Astrocyte (in vitro differentiated cells and primary cell): ENCODE data around the gene HLA-DPA1. TPM values are rescaled to one million over a fixed set of nuclear protein-coding genes. Genes with fewer than 3 reads are reported as not detected.

Experiments
- DNase-seq: peaks from one replicate; pipeline ENCODE4 v3.0.0-alpha.2; 2010; ENCODE audit warnings: low read depth
- FAIRE-seq: peaks from 2 replicates; lab custom pipeline; 2011; peaks lifted over from hg19 to GRCh38; lab: Jason Lieb, UNC
- H2AFZ ChIP-seq: 2 replicates; pipeline ENCODE4 v1.6.0; 2012; ENCODE audit warnings: low read depth, low read length, inconsistent platforms
- H3K27ac ChIP-seq: 2 replicates; pipeline ENCODE4 v1.5.1; 2011; ENCODE audit warnings: low read depth, low read length, inconsistent platforms
- H3K27me3 ChIP-seq: 2 replicates; pipeline ENCODE4 v1.6.0; 2011; ENCODE audit warnings: low read length, inconsistent platforms; ENCODE audit not compliant: insufficient read depth
- H3K36me3 ChIP-seq: 2 replicates; pipeline ENCODE4 v1.5.1; 2011; ENCODE audit warnings: low read length, inconsistent platforms; ENCODE audit not compliant: insufficient read depth
- H3K4me1 ChIP-seq: 2 replicates; pipeline ENCODE4 v1.5.1; 2011; ENCODE audit warnings: low read length, inconsistent platforms; ENCODE audit not compliant: insufficient read depth
- H3K4me2 ChIP-seq: 2 replicates; pipeline ENCODE4 v1.6.0; 2012; ENCODE audit warnings: low read length, inconsistent platforms
- H3K4me3 ChIP-seq: 2 replicates; pipeline ENCODE4 v1.5.1; 2011; ENCODE audit warnings: low read depth, mild to moderate bottlenecking, low read length, inconsistent platforms; ENCODE audit not compliant: insufficient read depth
- H3K79me2 ChIP-seq: 2 replicates; pipeline ENCODE4 v1.6.0; 2012; ENCODE audit warnings: mild to moderate bottlenecking, low read length, inconsistent platforms; ENCODE audit not compliant: insufficient read depth
- H3K9ac ChIP-seq: 2 replicates; pipeline ENCODE4 v1.6.0; 2012; ENCODE audit warnings: mild to moderate bottlenecking, low read length, inconsistent platforms
- H3K9me3 ChIP-seq: 2 replicates; pipeline ENCODE4 v1.5.1; 2012; ENCODE audit warnings: low read depth, mild to moderate bottlenecking, low read length, inconsistent platforms; ENCODE audit not compliant: insufficient read depth
- H4K20me1 ChIP-seq: 2 replicates; pipeline ENCODE4 v1.6.0; 2012; ENCODE audit warnings: low read length, inconsistent platforms; ENCODE audit not compliant: insufficient read depth
- H3K27ac Mint-ChIP-seq: one replicate; pipeline ENCODE4 v1.8.0; 2021; ENCODE audit warnings: mild to moderate bottlenecking, mixed read lengths; ENCODE audit not compliant: unreplicated experiment
- H3K27me3 Mint-ChIP-seq: one replicate; pipeline ENCODE4 v1.8.0; 2021; ENCODE audit warnings: low read depth, mixed read lengths; ENCODE audit not compliant: unreplicated experiment
- H3K36me3 Mint-ChIP-seq: one replicate; pipeline ENCODE4 v1.8.0; 2021; ENCODE audit warnings: low read depth, mixed read lengths; ENCODE audit not compliant: unreplicated experiment
- H3K4me1 Mint-ChIP-seq: one replicate; pipeline ENCODE4 v1.8.0; 2021; ENCODE audit warnings: low read depth, mixed read lengths; ENCODE audit not compliant: unreplicated experiment
- H3K4me3 Mint-ChIP-seq: one replicate; pipeline ENCODE4 v1.8.0; 2021; ENCODE audit warnings: mild to moderate bottlenecking, moderate library complexity, mixed read lengths; ENCODE audit not compliant: unreplicated experiment
- H3K9me3 Mint-ChIP-seq: one replicate; pipeline ENCODE4 v1.8.0; 2021; ENCODE audit warnings: mild to moderate bottlenecking, mixed read lengths; ENCODE audit not compliant: unreplicated experiment
- EZH2 ChIP-seq: IDR thresholded peaks from 2 replicates; pipeline ENCODE4 v1.6.1; 2012; ENCODE audit warnings: mild to moderate bottlenecking, low read length, inconsistent platforms; ENCODE audit not compliant: insufficient read depth
- total RNA-seq: library from RNA; stranded (reverse); gene quantifications from 2 replicates; pipeline ENCODE4 v1.2.1, GENCODE V29; 2021
- TF ChIP-seq, protein P1 (sequence below): IDR thresholded peaks from 2 replicates; pipeline ENCODE4 v1.5.1; 2011; ENCODE audit warnings: low read depth, mild to moderate bottlenecking, inconsistent platforms, low read length, moderate library complexity; ENCODE audit not compliant: insufficient read depth

HLA-DPA1 gene
- total RNA-seq, 1 donor from 2014 or later, result 1.7 TPM

DNA sequence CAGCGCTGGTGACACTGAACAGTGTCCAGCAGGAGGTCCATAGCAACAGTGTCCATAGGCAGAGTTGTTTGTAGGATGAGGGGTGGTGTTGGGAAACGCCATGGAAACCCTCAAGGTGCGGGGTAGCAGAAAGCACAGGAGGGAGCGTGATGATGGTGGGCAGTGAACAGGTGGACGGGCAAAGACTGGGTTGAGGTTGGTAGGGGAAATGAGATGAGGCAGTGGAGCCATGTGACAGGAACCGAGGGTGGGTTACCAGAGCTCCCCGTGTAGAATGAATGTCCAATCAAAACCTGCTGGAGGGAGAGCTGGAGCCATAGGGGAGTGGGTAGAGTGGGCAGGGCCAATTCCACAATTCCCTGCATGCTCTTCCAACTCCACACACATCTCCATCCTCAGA lies 40.3 kb upstream of the HLA-DPA1 start:
- peaks cover 68% of the 10 kb centered on the region for H3K27me3 Mint-ChIP-seq
- TF ChIP-seq, protein P1, sequence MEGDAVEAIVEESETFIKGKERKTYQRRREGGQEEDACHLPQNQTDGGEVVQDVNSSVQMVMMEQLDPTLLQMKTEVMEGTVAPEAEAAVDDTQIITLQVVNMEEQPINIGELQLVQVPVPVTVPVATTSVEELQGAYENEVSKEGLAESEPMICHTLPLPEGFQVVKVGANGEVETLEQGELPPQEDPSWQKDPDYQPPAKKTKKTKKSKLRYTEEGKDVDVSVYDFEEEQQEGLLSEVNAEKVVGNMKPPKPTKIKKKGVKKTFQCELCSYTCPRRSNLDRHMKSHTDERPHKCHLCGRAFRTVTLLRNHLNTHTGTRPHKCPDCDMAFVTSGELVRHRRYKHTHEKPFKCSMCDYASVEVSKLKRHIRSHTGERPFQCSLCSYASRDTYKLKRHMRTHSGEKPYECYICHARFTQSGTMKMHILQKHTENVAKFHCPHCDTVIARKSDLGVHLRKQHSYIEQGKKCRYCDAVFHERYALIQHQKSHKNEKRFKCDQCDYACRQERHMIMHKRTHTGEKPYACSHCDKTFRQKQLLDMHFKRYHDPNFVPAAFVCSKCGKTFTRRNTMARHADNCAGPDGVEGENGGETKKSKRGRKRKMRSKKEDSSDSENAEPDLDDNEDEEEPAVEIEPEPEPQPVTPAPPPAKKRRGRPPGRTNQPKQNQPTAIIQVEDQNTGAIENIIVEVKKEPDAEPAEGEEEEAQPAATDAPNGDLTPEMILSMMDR, result no peak
- no peak for TF ChIP-seq EZH2

DNA sequence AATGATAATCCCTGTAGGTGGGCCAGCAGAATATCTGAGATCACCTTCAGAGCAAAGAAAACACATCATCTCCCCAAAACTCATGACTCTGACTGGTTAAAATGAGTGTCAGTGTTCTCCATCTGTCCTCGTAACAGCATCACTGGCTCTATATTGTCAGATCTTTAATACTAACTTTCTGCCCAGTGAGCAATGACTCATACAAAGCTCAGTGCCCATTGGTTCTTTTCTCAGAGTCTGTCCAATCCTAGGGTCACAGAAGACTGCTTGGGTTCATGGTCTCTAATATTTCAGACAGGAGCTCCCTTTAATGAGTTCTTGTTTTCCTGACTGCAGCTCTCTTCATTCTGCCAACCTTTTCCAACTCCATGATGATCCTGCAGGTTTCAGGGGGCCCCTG lies 38.7 kb upstream of the HLA-DPA1 start:
- Histone ChIP-seq H3K36me3 (no peaks in the 10 kb centered on the region), H3K27me3 (peaks cover 47% of the 10 kb centered on the region), H3K9me3 (no peaks in the 10 kb centered on the region), H4K20me1 (no peaks in the 10 kb centered on the region), H3K4me1 (no peaks in the 10 kb centered on the region), H3K27ac (no peak overlapping the region), H3K9ac (no peak overlapping the region), H3K4me3 (no peak overlapping the region), H2AFZ (no peak overlapping the region), H3K4me2 (no peak overlapping the region), H3K79me2 (no peaks in the 10 kb centered on the region)
- no peaks in the 10 kb centered on the region for H3K36me3 Mint-ChIP-seq
- H3K9me3 Mint-ChIP-seq, result no peaks in the 10 kb centered on the region
- H3K4me1 Mint-ChIP-seq, result peaks cover 4% of the 10 kb centered on the region
- no peak overlapping the region for H3K27ac Mint-ChIP-seq
- no peak for TF ChIP-seq EZH2
- TF ChIP-seq, protein P1, result no peak
- FAIRE-seq (no peak), DNase-seq (peak; percentile 37)
- H3K4me3 Mint-ChIP-seq, result no peak overlapping the region
- peaks cover 70% of the 10 kb centered on the region for H3K27me3 Mint-ChIP-seq

More for the DNA sequence above, 40.3 kb upstream of the HLA-DPA1 start:
- Histone ChIP-seq H3K27me3 (peaks cover 51% of the 10 kb centered on the region), H3K9me3 (no peaks in the 10 kb centered on the region), H3K4me3 (no peak overlapping the region), H3K4me2 (no peak overlapping the region), H4K20me1 (no peaks in the 10 kb centered on the region), H3K36me3 (no peaks in the 10 kb centered on the region), H2AFZ (no peak overlapping the region), H3K9ac (no peak overlapping the region), H3K79me2 (no peaks in the 10 kb centered on the region), H3K4me1 (no peaks in the 10 kb centered on the region), H3K27ac (no peak overlapping the region)
- Mint-ChIP-seq H3K36me3 (no peaks in the 10 kb centered on the region), H3K4me3 (no peak overlapping the region), H3K9me3 (no peaks in the 10 kb centered on the region), H3K4me1 (peaks cover 12% of the 10 kb centered on the region), H3K27ac (no peak overlapping the region)
- FAIRE-seq (no peak), DNase-seq (no peak)

DNA sequence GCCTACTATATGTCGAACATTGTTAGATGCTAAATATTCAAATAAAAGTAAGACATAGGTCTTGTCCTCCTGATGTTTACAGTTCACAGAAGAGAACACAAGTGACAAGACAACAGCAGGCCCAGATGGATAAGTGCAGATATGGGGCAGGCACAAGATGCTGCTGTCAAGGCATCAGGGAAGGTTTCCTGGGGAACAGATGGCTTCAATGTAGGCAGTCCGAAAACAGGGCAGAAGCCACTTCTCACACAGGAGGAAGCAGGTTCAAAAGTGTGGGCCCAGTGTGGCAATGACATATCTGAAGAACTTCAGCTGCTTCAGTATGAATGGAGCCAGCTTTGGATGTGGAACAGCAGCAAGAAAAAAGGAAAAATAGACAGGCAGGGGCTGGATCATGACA lies 34.9 kb upstream of the HLA-DPA1 start:
- H3K4me1 ChIP-seq, result no peaks in the 10 kb centered on the region
- Mint-ChIP-seq H3K27me3 (peaks cover 53% of the 10 kb centered on the region), H3K4me1 (no peaks in the 10 kb centered on the region), H3K36me3 (no peaks in the 10 kb centered on the region), H3K9me3 (peaks cover 12% of the 10 kb centered on the region), H3K4me3 (no peak overlapping the region), H3K27ac (no peak overlapping the region)
- H3K4me3 ChIP-seq, result no peak overlapping the region
- no peaks in the 10 kb centered on the region for H3K79me2 ChIP-seq
- H3K27me3 ChIP-seq, result peaks cover 23% of the 10 kb centered on the region
- TF ChIP-seq, protein P1, result no peak
- no peak for TF ChIP-seq EZH2
- no peak for FAIRE-seq
- H3K9me3 ChIP-seq, result no peaks in the 10 kb centered on the region
- H4K20me1 ChIP-seq, result no peaks in the 10 kb centered on the region
- DNase-seq, result no peak
- no peak overlapping the region for H3K4me2 ChIP-seq
- no peak overlapping the region for H3K27ac ChIP-seq
- H2AFZ ChIP-seq, result no peak overlapping the region
- H3K9ac ChIP-seq, result no peak overlapping the region
- H3K36me3 ChIP-seq, result no peaks in the 10 kb centered on the region
